Fibroblast of lung (primary cell): ENCODE results near the gene ARHGEF4. TPM values are rescaled to one million over a fixed set of nuclear protein-coding genes. Genes with fewer than 3 reads are reported as not detected.

Experiments
- DNase-seq, 2 donors: peaks; one replicate each; pipeline versions ENCODE4 v3.0.0 to v3.0.0-alpha.2; 2010; ENCODE audit warnings: low read depth in 2 of 2
- H2AFZ ChIP-seq: 2 replicates; pipeline ENCODE4 v1.5.1; 2012; ENCODE audit warnings: low read length, control low read depth, inconsistent platforms
- H3K27ac ChIP-seq: 2 replicates; pipeline ENCODE4 v1.5.1; 2011; ENCODE audit warnings: low read length, control low read depth; ENCODE audit not compliant: insufficient read depth
- H3K27me3 ChIP-seq: 2 replicates; pipeline ENCODE4 v1.5.1; 2011; ENCODE audit warnings: mild to moderate bottlenecking, low read length; ENCODE audit not compliant: control insufficient read depth, insufficient read depth
- H3K36me3 ChIP-seq: 2 replicates; pipeline ENCODE4 v1.5.1; 2011; ENCODE audit warnings: low read length; ENCODE audit not compliant: control insufficient read depth, insufficient read depth
- H3K4me1 ChIP-seq: 2 replicates; pipeline ENCODE4 v1.5.1; 2011; ENCODE audit warnings: low read length; ENCODE audit not compliant: control insufficient read depth, insufficient read depth; ENCODE audit errors: extremely low read depth
- H3K4me2 ChIP-seq: 2 replicates; pipeline ENCODE4 v1.5.1; 2011; ENCODE audit warnings: low read length, control low read depth; ENCODE audit not compliant: insufficient read depth; ENCODE audit errors: extremely low read depth
- H3K4me3 ChIP-seq, 4 experiments: fragments of 200-600 bp in 1 of 4; sonication (generic) in 1 of 4; replicated peaks in 1 of 4; 2 replicates each; pipeline ENCODE4 v1.5.1; 2011 to 2016; ENCODE audit warnings: low read length in 4 of 4, low read depth in 3 of 4, mild to moderate bottlenecking in 3 of 4, control low read depth in 2 of 4, inconsistent platforms in 1 of 4, mixed read lengths in 1 of 4; ENCODE audit not compliant: insufficient read depth in 1 of 4; ENCODE audit errors: control extremely low read depth in 1 of 4
- H3K79me2 ChIP-seq: 2 replicates; pipeline ENCODE4 v1.5.1; 2012; ENCODE audit warnings: mild to moderate bottlenecking, low read length, inconsistent platforms; ENCODE audit not compliant: control insufficient read depth, insufficient read depth
- H3K9ac ChIP-seq: 2 replicates; pipeline ENCODE4 v1.5.1; 2011; ENCODE audit warnings: mild to moderate bottlenecking, low read length, control low read depth; ENCODE audit not compliant: insufficient read depth
- H3K9me3 ChIP-seq: 2 replicates; pipeline ENCODE4 v1.5.1; 2012; ENCODE audit warnings: low read depth, low read length; ENCODE audit not compliant: control insufficient read depth, insufficient read depth
- H4K20me1 ChIP-seq: 2 replicates; pipeline ENCODE4 v1.5.1; 2011; ENCODE audit warnings: low read length; ENCODE audit not compliant: control insufficient read depth, insufficient read depth; ENCODE audit errors: extremely low read depth
- CTCF ChIP-seq, 2 donors: IDR thresholded peaks in 1 of 2; conservative IDR thresholded peaks in 1 of 2; 1 replicate in 1 of 2; 2 replicates in 1 of 2; pipeline ENCODE4 v1.5.1; 2011 to 2012; ENCODE audit warnings: low read length in 2 of 2, control low read depth in 1 of 2, inconsistent platforms in 1 of 2, low read depth in 1 of 2, mild to moderate bottlenecking in 1 of 2
- EZH2 ChIP-seq: IDR thresholded peaks from 2 replicates; pipeline ENCODE4 v1.5.1; 2012; ENCODE audit warnings: low read length, control low read depth, mild to moderate bottlenecking; ENCODE audit errors: missing control alignments
- polyA plus RNA-seq, 2 donors: library from polyadenylated mRNA; depleted of rRNA in 1 of 2; stranded (reverse) in 1 of 2; unstranded in 1 of 2; fragments of >200 nt; gene quantifications; 2 replicates each; pipeline ENCODE4 v1.2.1, GENCODE V29; 2011 to 2012; ENCODE audit warnings: missing spikeins in 1 of 2
- total RNA-seq: library from RNA; depleted of rRNA; stranded (reverse); fragments of >200 nt; gene quantifications from 2 replicates; pipeline ENCODE4 v1.2.1, GENCODE V29; 2014

ARHGEF4 gene
- total and polyA plus RNA-seq, 2 donors (not counting 1 experiment from before 2014, with no cell fraction given), result 0.05 to 0.83 TPM

DNA sequence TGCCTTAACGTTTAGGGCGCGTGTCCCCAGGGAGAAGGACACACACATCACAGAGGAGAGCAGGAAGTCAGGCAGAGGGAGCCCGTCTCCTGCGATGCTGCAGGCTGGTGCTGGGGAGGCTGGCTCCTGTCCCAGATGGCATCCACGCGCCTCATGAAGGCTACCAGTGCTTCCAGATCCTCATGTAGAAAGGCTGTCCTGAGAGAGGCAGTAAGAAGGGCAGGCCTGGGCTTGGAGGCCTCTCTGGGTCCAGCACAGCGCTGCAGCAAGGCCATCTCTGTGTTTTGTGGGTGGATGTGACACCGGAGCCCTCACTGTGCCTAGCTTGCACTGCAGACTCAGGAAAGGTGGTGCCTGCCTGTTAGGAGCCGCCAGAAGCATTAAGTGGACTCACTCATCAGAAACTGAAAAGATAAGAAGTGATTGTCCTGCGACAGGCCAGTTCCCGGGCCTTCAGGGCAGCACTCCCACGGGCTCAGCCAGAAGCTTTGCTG lies 193.8 kb downstream of the ARHGEF4 start:
- Histone ChIP-seq H3K36me3 (no peaks in the 10 kb centered on the region), H2AFZ (no peak overlapping the region), H3K9me3 (no peaks in the 10 kb centered on the region), H3K79me2 (no peaks in the 10 kb centered on the region), H3K27me3 (peaks cover 9% of the 10 kb centered on the region), H4K20me1 (no peaks in the 10 kb centered on the region), H3K4me3 (no peak overlapping the region), H3K4me2 (no peak overlapping the region), H3K9ac (no peak overlapping the region), H3K27ac (no peak overlapping the region), H3K4me1 (no peaks in the 10 kb centered on the region)
- no peak for TF ChIP-seq CTCF (conservative IDR thresholded peaks at IDR 0.05 in 1 of 2, IDR thresholded peaks at IDR 0.05 in 1 of 2; ENCODE audit: low read depth in 1 of 2, low read length in 2 of 2)
- no peak for TF ChIP-seq EZH2
- no peak for DNase-seq

- no peak for DNase-seq
- TF ChIP-seq EZH2, result no peak
- no peak for TF ChIP-seq CTCF (conservative IDR thresholded peaks at IDR 0.05 in 1 of 2, IDR thresholded peaks at IDR 0.05 in 1 of 2; ENCODE audit: low read depth in 1 of 2, low read length in 2 of 2)
- H3K36me3 ChIP-seq, result no peaks in the 10 kb centered on the region
These were observed 194.7 kb downstream of the ARHGEF4 start for GRCh38 chr2:131031431-131031841.

GRCh38 chr2:131031875-131032274 lies 195.2 kb downstream of the ARHGEF4 start:
- Histone ChIP-seq H3K36me3 (no peaks in the 10 kb centered on the region), H3K79me2 (no peaks in the 10 kb centered on the region), H4K20me1 (no peaks in the 10 kb centered on the region), H3K27me3 (peaks cover 12% of the 10 kb centered on the region), H3K4me1 (no peaks in the 10 kb centered on the region), H3K27ac (no peak overlapping the region), H3K4me2 (no peak overlapping the region), H2AFZ (no peak overlapping the region), H3K9ac (no peak overlapping the region), H3K9me3 (no peaks in the 10 kb centered on the region), H3K4me3 (no peak overlapping the region)
- no peak for DNase-seq
- TF ChIP-seq CTCF (conservative IDR thresholded peaks at IDR 0.05 in 1 of 2, IDR thresholded peaks at IDR 0.05 in 1 of 2; ENCODE audit: low read depth in 1 of 2, low read length in 2 of 2) (no peak), EZH2 (no peak)

More at GRCh38 chr2:131031431-131031841, 194.7 kb downstream of the ARHGEF4 start:
- no peaks in the 10 kb centered on the region for H4K20me1 ChIP-seq
- H3K79me2 ChIP-seq, result no peaks in the 10 kb centered on the region
- no peak overlapping the region for H3K4me2 ChIP-seq
- H3K4me3 ChIP-seq, result no peak overlapping the region
- H3K9me3 ChIP-seq, result no peaks in the 10 kb centered on the region
- H2AFZ ChIP-seq, result no peak overlapping the region
- no peak overlapping the region for H3K9ac ChIP-seq
- H3K27ac ChIP-seq, result no peak overlapping the region
- H3K27me3 ChIP-seq, result peaks cover 9% of the 10 kb centered on the region
- H3K4me1 ChIP-seq, result no peaks in the 10 kb centered on the region
